Right atrium auricular region (tissue), 2 donors: Measurements from ENCODE around the gene CST1. TPM values are rescaled to one million over a fixed set of nuclear protein-coding genes. Genes with fewer than 3 reads are reported as not detected.
A peak's percentile ranks its signal among the peaks of the same experiment; 100 is the strongest.
"Not testable (repeated sequence)": the region's sequence is repeated elsewhere in the genome, so short reads cannot be mapped to it uniquely, and the experiment has no call there.

Experiments used
- DNase-seq: peaks from one replicate; pipeline ENCODE4 v3.0.0-alpha.2; 2019; ENCODE audit warnings: low spot score
- H3K27ac ChIP-seq, 2 donors: fragments of 200-600 bp; sonication (generic); 1 replicate in 1 of 2; 2 replicates in 1 of 2; pipeline ENCODE4 v1.5.1; 2016 to 2019
- H3K27me3 ChIP-seq, 2 donors: fragments of 200-600 bp; sonication (generic); one replicate each; pipeline versions ENCODE4 v1.5.1 to v1.6.0; 2017 to 2019
- H3K36me3 ChIP-seq: fragments of 200-600 bp; sonication (generic); one replicate; pipeline ENCODE4 v1.5.1; 2016
- H3K4me1 ChIP-seq, 2 donors: fragments of 200-600 bp; sonication (generic); one replicate each; pipeline versions ENCODE4 v1.5.1 to v1.6.0; 2017 to 2019
- H3K4me3 ChIP-seq, 2 donors: fragments of 200-600 bp; sonication (generic); 1 replicate in 1 of 2; 2 replicates in 1 of 2; pipeline ENCODE4 v1.5.1; 2017 to 2019; ENCODE audit warnings: mild to moderate bottlenecking in 1 of 2, moderate library complexity in 1 of 2
- H3K9me3 ChIP-seq, 2 donors: fragments of 200-600 bp; sonication (generic); one replicate each; pipeline ENCODE4 v1.5.1; 2019
- CTCF ChIP-seq, 2 donors: fragments of 200-600 bp; sonication (generic); IDR thresholded peaks; one replicate each; pipeline ENCODE4 v1.5.1; 2019; ENCODE audit warnings: antibody characterized with exemption in 2 of 2
- total RNA-seq, 2 donors: library from RNA; depleted of rRNA; stranded (reverse); fragments of >200 nt; gene quantifications; one replicate each; pipeline ENCODE4 v1.1.0, GENCODE V29; 2016

The CST1 gene, protein sequence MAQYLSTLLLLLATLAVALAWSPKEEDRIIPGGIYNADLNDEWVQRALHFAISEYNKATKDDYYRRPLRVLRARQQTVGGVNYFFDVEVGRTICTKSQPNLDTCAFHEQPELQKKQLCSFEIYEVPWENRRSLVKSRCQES
- total RNA-seq: not detected

GRCh38 chr20:23750786-23751185 lies at the start of gene CST1:
CST1 (minus strand) TSS chr20:23750935; CDS start chr20:23750866, 69 bp downstream.
- not testable (repeated sequence) for H3K9me3 ChIP-seq, H3K36me3 ChIP-seq, H3K27me3 ChIP-seq, H3K27ac ChIP-seq, DNase-seq, H3K4me3 ChIP-seq, H3K4me1 ChIP-seq

GRCh38 chr20:23799216-23799847 lies 48.6 kb upstream of the CST1 start:
- not testable (repeated sequence) for H3K4me1 ChIP-seq, H3K4me3 ChIP-seq, DNase-seq

GRCh38 chr20:23795526-23795925 lies 44.8 kb upstream of the CST1 start:
- H3K27me3 ChIP-seq: no peaks in the 10 kb centered on the region
- no peak for DNase-seq
- no peak overlapping the region for H3K4me3 ChIP-seq
- no peak overlapping the region for H3K27ac ChIP-seq
- TF ChIP-seq CTCF (IDR thresholded peaks at IDR 0.05): no peak
- no peaks in the 10 kb centered on the region for H3K4me1 ChIP-seq
- no peaks in the 10 kb centered on the region for H3K9me3 ChIP-seq
- H3K36me3 ChIP-seq: no peaks in the 10 kb centered on the region

More at GRCh38 chr20:23799216-23799847, 48.6 kb upstream of the CST1 start:
- H3K36me3 ChIP-seq, H3K27me3 ChIP-seq, H3K9me3 ChIP-seq, H3K27ac ChIP-seq: not testable (repeated sequence)
- TF ChIP-seq CTCF (IDR thresholded peaks at IDR 0.05): peak; percentile 34 to 62

GRCh38 chr20:23794841-23795240 lies 44.1 kb upstream of the CST1 start:
- no peak for TF ChIP-seq CTCF (IDR thresholded peaks at IDR 0.05)
- H3K4me3 ChIP-seq: no peak overlapping the region
- DNase-seq: no peak

GRCh38 chr20:23794065-23794464 lies 43.3 kb upstream of the CST1 start:
- Histone ChIP-seq H3K27ac (no peak overlapping the region), H3K4me3 (no peak overlapping the region)

More at GRCh38 chr20:23794841-23795240, 44.1 kb upstream of the CST1 start:
- Histone ChIP-seq H3K27me3 (no peaks in the 10 kb centered on the region), H3K36me3 (no peaks in the 10 kb centered on the region), H3K4me1 (no peaks in the 10 kb centered on the region), H3K27ac (no peak overlapping the region), H3K9me3 (no peaks in the 10 kb centered on the region)

DNA sequence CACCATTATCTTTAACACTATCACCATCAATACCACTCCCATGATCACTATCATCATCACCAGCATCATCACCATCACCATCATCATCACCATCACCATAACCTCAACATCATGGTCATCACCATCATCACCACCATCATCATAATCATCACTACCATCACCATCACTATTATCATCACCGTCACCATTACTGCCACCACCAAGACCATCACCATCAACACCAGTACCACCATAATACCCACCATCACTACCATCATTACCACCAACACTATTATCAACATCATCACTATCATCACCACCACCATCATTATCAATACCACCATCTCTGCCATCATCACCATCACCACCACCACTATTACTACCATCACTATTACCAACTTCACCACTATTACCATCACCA lies 32.7 kb upstream of the CST1 start:
- peaks cover 0 to 4% of the 10 kb centered on the region in 2 donors for H3K9me3 ChIP-seq
- H3K4me1 ChIP-seq: no peaks in the 10 kb centered on the region
- no peak for TF ChIP-seq CTCF (IDR thresholded peaks at IDR 0.05)
- no peak for DNase-seq
- H3K36me3 ChIP-seq: no peaks in the 10 kb centered on the region
- H3K4me3 ChIP-seq: no peak overlapping the region
- H3K27me3 ChIP-seq: no peaks in the 10 kb centered on the region
- no peak overlapping the region for H3K27ac ChIP-seq

More at GRCh38 chr20:23794065-23794464, 43.3 kb upstream of the CST1 start:
- Histone ChIP-seq H3K9me3 (no peaks in the 10 kb centered on the region), H3K27me3 (no peaks in the 10 kb centered on the region), H3K4me1 (no peaks in the 10 kb centered on the region), H3K36me3 (no peaks in the 10 kb centered on the region)
- no peak for DNase-seq
- no peak for TF ChIP-seq CTCF (IDR thresholded peaks at IDR 0.05)
